Activated CD4-positive, alpha-beta T cell treated with anti-CD3 and anti-CD28 coated beads for 24 hours (primary cell): ENCODE measurements around the gene CAPRIN1.
"Not testable (repeated sequence)": the region's sequence is repeated elsewhere in the genome, so short reads cannot be mapped to it uniquely, and the experiment has no call there.

ENCODE experiments used
- DNase-seq, 2 donors: peaks; one replicate each; pipeline ENCODE4 v3.0.0-alpha.2; 2020; ENCODE audit warnings: low read depth in 2 of 2

CAPRIN1 gene

GRCh38 chr11:34050581-34051348, 766 bp upstream of the CAPRIN1 start:
- no peak for DNase-seq

GRCh38 chr11:34052036-34052607, 591 bp downstream of the CAPRIN1 start:
- peak; percentile 87 to 90 for DNase-seq

- DNase-seq = peak; percentile 3 to 15
These were observed 1.2 kb downstream of the CAPRIN1 start for GRCh38 chr11:34052608-34053160.

GRCh38 chr11:34053161-34053686, 1.7 kb downstream of the CAPRIN1 start:
- DNase-seq = peak; percentile 66 to 69

- not testable (repeated sequence) for DNase-seq
These were observed 2.8 kb downstream of the CAPRIN1 start for GRCh38 chr11:34054351-34054750.

GRCh38 chr11:34055218-34056000, 3.9 kb downstream of the CAPRIN1 start:
- DNase-seq = no peak

GRCh38 chr11:34056672-34057071, 5.1 kb downstream of the CAPRIN1 start:
- no peak for DNase-seq

- no peak for DNase-seq
These were observed 11.7 kb downstream of the CAPRIN1 start for GRCh38 chr11:34063061-34063795.

- DNase-seq = no peak
These were observed 12.8 kb downstream of the CAPRIN1 start for GRCh38 chr11:34064291-34064690.

GRCh38 chr11:34065505-34066203, 14.1 kb downstream of the CAPRIN1 start:
- no peak for DNase-seq

GRCh38 chr11:34066766-34067165, 15.2 kb downstream of the CAPRIN1 start:
- not testable (repeated sequence) for DNase-seq

GRCh38 chr11:34067383-34068065, 16.0 kb downstream of the CAPRIN1 start:
- no peak for DNase-seq

- no peak for DNase-seq
These were observed 16.6 kb downstream of the CAPRIN1 start for GRCh38 chr11:34068111-34068510.

GRCh38 chr11:34071306-34071705, 19.8 kb downstream of the CAPRIN1 start:
- not testable (repeated sequence) for DNase-seq

- no peak for DNase-seq
These were observed 20.5 kb downstream of the CAPRIN1 start for GRCh38 chr11:34072041-34072440.

- DNase-seq = no peak
These were observed 21.3 kb downstream of the CAPRIN1 start for GRCh38 chr11:34072832-34073231.

GRCh38 chr11:34074391-34074790, 22.9 kb downstream of the CAPRIN1 start:
- no peak for DNase-seq

GRCh38 chr11:34075178-34075820, 23.8 kb downstream of the CAPRIN1 start:
- DNase-seq = no peak

GRCh38 chr11:34080609-34081008, 29.1 kb downstream of the CAPRIN1 start:
- DNase-seq = no peak

- DNase-seq = no peak
These were observed 33.1 kb downstream of the CAPRIN1 start for GRCh38 chr11:34084637-34085036.
